Activated CD8-positive, alpha-beta memory T cell treated with anti-CD3 and anti-CD28 coated beads, Interleukin-2, amount 10 ng/mL, durations not matched to agents 7 days and 5 days (primary cell): ENCODE measurements around the gene ATP2A1. TPM values are rescaled to one million over a fixed set of nuclear protein-coding genes. Genes with fewer than 3 reads are reported as not detected.
"Not testable (repeated sequence)": the region's sequence is repeated elsewhere in the genome, so short reads cannot be mapped to it uniquely, and the experiment has no call there.

Source experiments
- ATAC-seq: fragments of 150-1000 bp; cut with Tn5 transposase; one replicate; pipeline ENCODE4 v1.10.0; 2021; ENCODE audit warnings: moderate library complexity
- CTCF ChIA-PET: fragments of 350-600 bp; sonication (Branson Sonifier 250); formaldehyde crosslinking; loops from one replicate; lab custom pipeline; 2021; ENCODE audit warnings: antibody characterized with exemption; lab: Charles Lee
- DNase-seq: peaks from one replicate; pipeline ENCODE4 v3.0.0-alpha.2; 2020
- H3K27ac Mint-ChIP-seq: one replicate; pipeline ENCODE4 v1.8.0; 2021; ENCODE audit warnings: mild to moderate bottlenecking, mixed read lengths
- H3K27me3 Mint-ChIP-seq: one replicate; pipeline ENCODE4 v1.8.0; 2021; ENCODE audit warnings: mixed read lengths
- H3K36me3 Mint-ChIP-seq: one replicate; pipeline ENCODE4 v1.8.0; 2021; ENCODE audit warnings: mild to moderate bottlenecking, mixed read lengths
- H3K4me1 Mint-ChIP-seq: one replicate; pipeline ENCODE4 v1.8.0; 2021; ENCODE audit warnings: mixed read lengths
- H3K4me3 Mint-ChIP-seq: one replicate; pipeline ENCODE4 v1.8.0; 2021; ENCODE audit warnings: mild to moderate bottlenecking, moderate library complexity, mixed read lengths
- H3K9me3 Mint-ChIP-seq: one replicate; pipeline ENCODE4 v1.8.0; 2022; ENCODE audit warnings: low read depth, mixed read lengths
- total RNA-seq, 2 experiments: library from RNA; stranded (reverse); gene quantifications; one replicate each; pipeline ENCODE4 v1.2.3, GENCODE V29; 2021

ATP2A1 gene
- total RNA-seq, 2 experiments from 2014 or later, result 1.5 to 3.4 TPM

GRCh38 chr16:28865722-28866453, 12.4 kb upstream of the ATP2A1 start:
- Mint-ChIP-seq H3K27me3 (no peaks in the 10 kb centered on the region), H3K36me3 (peaks cover 18% of the 10 kb centered on the region), H3K4me3 (no peak overlapping the region), H3K4me1 (peaks cover 23% of the 10 kb centered on the region), H3K9me3 (no peaks in the 10 kb centered on the region), H3K27ac (no peak overlapping the region)
- ATAC-seq (no peak), DNase-seq (no peak)
- CTCF ChIA-PET, result interaction anchor here (1.7 to 3.8 kb wide), 3 partner anchors 8 to 79 kb away, joined by 13 to 18 read pairs (median 16); partner anchors contain the start of gene ATP2A1

GRCh38 chr16:28866454-28866804, 11.9 kb upstream of the ATP2A1 start:
- CTCF ChIA-PET, result no interaction called here
- no peak overlapping the region for H3K4me3 Mint-ChIP-seq
- H3K36me3 Mint-ChIP-seq, result peaks cover 19% of the 10 kb centered on the region

GRCh38 chr16:28867241-28867640, 11.0 kb upstream of the ATP2A1 start:
- peaks cover 17% of the 10 kb centered on the region for H3K36me3 Mint-ChIP-seq
- H3K27ac Mint-ChIP-seq, result no peak overlapping the region
- H3K4me1 Mint-ChIP-seq, result peaks cover 15% of the 10 kb centered on the region
- CTCF ChIA-PET, result no interaction called here
- ATAC-seq (no peak), DNase-seq (no peak)
- no peaks in the 10 kb centered on the region for H3K27me3 Mint-ChIP-seq
- H3K4me3 Mint-ChIP-seq, result no peak overlapping the region
- H3K9me3 Mint-ChIP-seq, result no peaks in the 10 kb centered on the region

More at GRCh38 chr16:28866454-28866804, 11.9 kb upstream of the ATP2A1 start:
- no peaks in the 10 kb centered on the region for H3K9me3 Mint-ChIP-seq
- DNase-seq (no peak), ATAC-seq (no peak)
- H3K27ac Mint-ChIP-seq, result no peak overlapping the region
- H3K27me3 Mint-ChIP-seq, result no peaks in the 10 kb centered on the region
- H3K4me1 Mint-ChIP-seq, result peaks cover 23% of the 10 kb centered on the region

GRCh38 chr16:28867646-28868045, 10.6 kb upstream of the ATP2A1 start:
- ATAC-seq, H3K27me3 Mint-ChIP-seq, DNase-seq, H3K4me3 Mint-ChIP-seq, H3K27ac Mint-ChIP-seq, H3K9me3 Mint-ChIP-seq, CTCF ChIA-PET: not testable (repeated sequence)
- H3K4me1 Mint-ChIP-seq, result peaks cover 15% of the 10 kb centered on the region
- peaks cover 17% of the 10 kb centered on the region for H3K36me3 Mint-ChIP-seq

- Mint-ChIP-seq H3K4me3 (no peak overlapping the region), H3K36me3 (peaks cover 17% of the 10 kb centered on the region), H3K4me1 (peaks cover 17% of the 10 kb centered on the region), H3K27ac (no peak overlapping the region), H3K9me3 (no peaks in the 10 kb centered on the region), H3K27me3 (no peaks in the 10 kb centered on the region)
- ATAC-seq (no peak), DNase-seq (no peak)
- CTCF ChIA-PET, result no interaction called here
Observed at GRCh38 chr16:28869201-28869600, 9.1 kb upstream of the ATP2A1 start.

GRCh38 chr16:28872952-28873351, 5.3 kb upstream of the ATP2A1 start:
- Mint-ChIP-seq H3K4me3 (no peak overlapping the region), H3K27ac (no peak overlapping the region), H3K9me3 (no peaks in the 10 kb centered on the region), H3K36me3 (peaks cover 13% of the 10 kb centered on the region), H3K27me3 (no peaks in the 10 kb centered on the region), H3K4me1 (peaks cover 20% of the 10 kb centered on the region)
- CTCF ChIA-PET, result interaction anchor here (1.0 to 3.7 kb wide), 6 partner anchors 8 to 88 kb away, joined by 3 to 43 read pairs (median 8); partner anchors contain the start of genes SH2B1 and TUFM
- DNase-seq (no peak), ATAC-seq (no peak)

GRCh38 chr16:28873543-28874201, 4.6 kb upstream of the ATP2A1 start:
- no peaks in the 10 kb centered on the region for H3K27me3 Mint-ChIP-seq
- no peak overlapping the region for H3K27ac Mint-ChIP-seq
- DNase-seq (peak; percentile 71), ATAC-seq (peak; percentile 86)
- CTCF ChIA-PET, result interaction anchor here (0.7 to 3.7 kb wide), 9 partner anchors 9 to 362 kb away, joined by 3 to 43 read pairs (median 5); partner anchors contain the start of genes SH2B1 and TUFM
- H3K4me1 Mint-ChIP-seq, result peaks cover 27% of the 10 kb centered on the region
- H3K36me3 Mint-ChIP-seq, result peaks cover 13% of the 10 kb centered on the region
- H3K9me3 Mint-ChIP-seq, result no peaks in the 10 kb centered on the region
- H3K4me3 Mint-ChIP-seq, result no peak overlapping the region

- no peak for DNase-seq
- ATAC-seq, result no peak
- Mint-ChIP-seq H3K27ac (no peak overlapping the region), H3K27me3 (no peaks in the 10 kb centered on the region), H3K36me3 (peaks cover 8% of the 10 kb centered on the region), H3K4me1 (peaks cover 34% of the 10 kb centered on the region), H3K4me3 (no peak overlapping the region), H3K9me3 (no peaks in the 10 kb centered on the region)
- CTCF ChIA-PET, result interaction anchor here (1.2 to 3.7 kb wide), 6 partner anchors 9 to 76 kb away, joined by 3 to 43 read pairs (median 8); partner anchors contain the start of genes NFATC2IP and SH2B1
Observed at GRCh38 chr16:28874406-28874805, 3.9 kb upstream of the ATP2A1 start.

GRCh38 chr16:28875134-28876018, 2.9 kb upstream of the ATP2A1 start:
- H3K4me1 Mint-ChIP-seq, result peaks cover 38% of the 10 kb centered on the region
- ATAC-seq (no peak), DNase-seq (no peak)
- H3K4me3 Mint-ChIP-seq, result no peak overlapping the region
- no peak overlapping the region for H3K27ac Mint-ChIP-seq
- H3K9me3 Mint-ChIP-seq, result no peaks in the 10 kb centered on the region
- CTCF ChIA-PET, result interaction anchor here (1.2 to 3.7 kb wide), 5 partner anchors 10 to 75 kb away, joined by 3 to 43 read pairs (median 5); partner anchors contain the start of gene NFATC2IP
- H3K27me3 Mint-ChIP-seq, result no peaks in the 10 kb centered on the region
- peaks cover 1% of the 10 kb centered on the region for H3K36me3 Mint-ChIP-seq

GRCh38 chr16:28876019-28876659, 2.1 kb upstream of the ATP2A1 start:
- no peak overlapping the region for H3K4me3 Mint-ChIP-seq
- peaks cover under 1% of the 10 kb centered on the region for H3K27me3 Mint-ChIP-seq
- ATAC-seq, result no peak
- H3K36me3 Mint-ChIP-seq, result peaks cover 1% of the 10 kb centered on the region
- no peaks in the 10 kb centered on the region for H3K9me3 Mint-ChIP-seq
- H3K27ac Mint-ChIP-seq, result no peak overlapping the region
- DNase-seq, result no peak
- peaks cover 44% of the 10 kb centered on the region for H3K4me1 Mint-ChIP-seq
- CTCF ChIA-PET, result interaction anchor here (3.7 kb wide), 1 partner anchor 68 kb away, joined by 43 read pairs; no protein-coding TSS in a partner anchor

GRCh38 chr16:28876973-28877654, 1.2 kb upstream of the ATP2A1 start:
- Mint-ChIP-seq H3K4me1 (peaks cover 47% of the 10 kb centered on the region), H3K27ac (no peak overlapping the region), H3K9me3 (no peaks in the 10 kb centered on the region), H3K4me3 (no peak overlapping the region), H3K36me3 (no peaks in the 10 kb centered on the region), H3K27me3 (peaks cover 3% of the 10 kb centered on the region)
- ATAC-seq (no peak), DNase-seq (peak; percentile 67)
- CTCF ChIA-PET, result interaction anchor here (0.8 kb wide), 1 partner anchor 31 kb away, joined by 3 read pairs; the partner anchor contains the start of gene TUFM

- CTCF ChIA-PET, result interaction anchor here (3.5 kb wide), 1 partner anchor 14 kb away, joined by 16 read pairs; the partner anchor contains the start of gene SH2B1
- H3K4me1 Mint-ChIP-seq, result peaks cover 47% of the 10 kb centered on the region
- H3K4me3 Mint-ChIP-seq, result no peak overlapping the region
- no peaks in the 10 kb centered on the region for H3K36me3 Mint-ChIP-seq
- H3K27ac Mint-ChIP-seq, result no peak overlapping the region
- DNase-seq (no peak), ATAC-seq (no peak)
- H3K27me3 Mint-ChIP-seq, result peaks cover 3% of the 10 kb centered on the region
- H3K9me3 Mint-ChIP-seq, result no peaks in the 10 kb centered on the region
Observed at GRCh38 chr16:28877655-28878000, 660 bp upstream of the ATP2A1 start.
